DMS114 treated with DMSO at 0.1 percent for 48 hours (cell line): ENCODE data around the gene MIX23.
"Not testable (repeated sequence)": the region's sequence is repeated elsewhere in the genome, so short reads cannot be mapped to it uniquely, and the experiment has no call there.

Experiments
- DNase-seq: peaks from one replicate; lab custom pipeline; 2025; ENCODE audit not compliant: unreplicated experiment; lab: John Stamatoyannopoulos, UW

Gene MIX23

DNA sequence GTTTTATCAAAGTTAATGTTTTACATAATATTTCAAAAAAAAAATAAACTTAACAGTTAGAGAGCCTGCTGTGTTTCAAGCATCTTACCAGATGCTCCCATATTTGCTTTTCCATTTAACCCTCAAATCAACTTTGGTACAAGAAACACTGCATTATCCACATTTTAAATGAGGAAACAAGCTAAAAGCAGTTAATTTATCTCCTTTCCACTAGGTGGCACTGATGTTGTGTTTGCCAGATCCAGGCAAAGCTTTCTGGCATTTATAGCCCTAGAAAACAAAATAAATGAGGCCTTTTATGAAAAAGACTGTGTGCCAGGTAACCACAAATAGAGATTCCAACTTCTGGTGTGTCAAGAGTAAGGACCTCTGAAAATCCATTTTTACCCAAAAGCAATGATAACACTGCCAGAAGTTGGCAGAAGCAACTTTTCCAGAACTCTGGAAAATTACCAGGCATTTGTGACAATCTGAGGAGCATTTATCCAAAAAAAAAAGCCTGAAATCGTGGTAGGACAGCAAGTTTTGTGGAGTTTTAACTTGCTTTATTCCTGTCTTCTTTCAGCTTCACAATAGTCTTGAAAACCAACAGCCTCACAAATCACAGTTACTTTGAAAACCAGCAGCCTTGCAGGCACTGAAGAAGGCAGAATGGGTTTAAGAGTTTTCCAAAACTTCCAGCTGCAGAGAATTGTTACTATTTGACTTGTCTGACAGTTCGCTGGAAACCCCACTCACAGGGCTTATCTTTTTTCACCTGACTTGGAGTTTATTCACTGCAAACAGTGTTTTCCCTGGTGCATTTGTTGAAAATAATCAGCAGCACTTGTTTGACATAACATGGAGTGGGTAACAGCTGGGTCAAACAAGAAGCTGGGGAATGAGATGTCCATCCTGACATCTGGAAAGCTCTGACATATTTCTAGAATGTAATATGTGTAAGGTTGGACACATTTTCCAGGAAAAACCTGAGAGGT lies 10.1 kb upstream of the MIX23 start:
- peak; percentile 25 for DNase-seq

DNA sequence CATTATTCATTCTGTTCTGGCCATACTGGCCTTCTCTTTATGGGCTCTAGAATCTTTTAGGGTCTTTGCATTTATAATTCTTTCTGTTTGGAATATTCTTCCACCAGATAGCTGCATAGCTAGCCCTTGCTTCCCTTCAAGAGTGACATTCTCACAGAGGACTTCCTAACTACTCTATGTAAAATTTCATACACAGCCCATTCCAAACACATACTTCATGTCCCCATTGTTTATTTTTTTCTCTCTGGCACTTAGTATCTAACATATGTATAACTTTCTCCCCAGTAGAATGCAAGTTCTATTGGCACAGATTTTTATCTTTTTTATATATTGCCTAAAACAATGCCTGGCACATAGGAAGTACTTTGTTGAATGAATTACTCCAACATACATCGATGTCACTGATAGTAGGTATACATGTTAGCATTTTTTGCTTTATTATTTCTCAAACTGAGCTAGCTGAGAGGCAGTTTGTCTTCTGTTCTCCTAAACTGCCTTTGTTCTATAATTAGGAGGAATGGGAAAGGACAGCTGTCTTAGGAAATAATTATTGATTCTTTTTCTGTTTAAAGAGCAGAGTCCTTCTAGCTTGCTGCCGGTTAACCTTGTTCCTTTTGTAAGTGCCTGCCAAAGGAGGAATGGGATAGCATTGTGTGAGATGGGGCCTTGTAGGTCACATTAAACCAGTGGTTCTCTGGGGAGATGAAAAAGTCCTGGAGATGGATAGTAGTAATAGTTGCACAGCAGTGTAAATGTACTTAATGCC lies 8.8 kb upstream of the MIX23 start:
- DNase-seq: no peak

DNA sequence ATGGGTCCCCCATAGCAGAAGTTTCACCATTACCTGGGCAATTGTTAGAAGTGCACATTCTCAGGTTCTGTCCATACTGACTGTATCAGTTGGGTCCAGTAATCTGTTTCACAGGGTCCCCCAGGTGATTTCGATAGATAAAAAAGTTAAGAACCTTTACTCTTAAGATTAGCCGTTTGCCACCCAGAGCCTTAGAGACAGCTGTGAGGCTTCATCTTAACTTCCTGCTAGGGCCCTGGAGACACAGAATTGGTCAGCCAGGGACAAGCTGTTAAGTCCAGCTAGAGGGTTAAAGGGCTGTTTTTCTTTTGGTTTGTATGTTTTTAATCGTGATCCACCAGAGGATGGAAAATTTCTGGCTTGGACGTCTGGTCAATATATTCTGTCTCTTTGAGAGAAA lies 7.6 kb upstream of the MIX23 start:
- DNase-seq: no peak

DNA sequence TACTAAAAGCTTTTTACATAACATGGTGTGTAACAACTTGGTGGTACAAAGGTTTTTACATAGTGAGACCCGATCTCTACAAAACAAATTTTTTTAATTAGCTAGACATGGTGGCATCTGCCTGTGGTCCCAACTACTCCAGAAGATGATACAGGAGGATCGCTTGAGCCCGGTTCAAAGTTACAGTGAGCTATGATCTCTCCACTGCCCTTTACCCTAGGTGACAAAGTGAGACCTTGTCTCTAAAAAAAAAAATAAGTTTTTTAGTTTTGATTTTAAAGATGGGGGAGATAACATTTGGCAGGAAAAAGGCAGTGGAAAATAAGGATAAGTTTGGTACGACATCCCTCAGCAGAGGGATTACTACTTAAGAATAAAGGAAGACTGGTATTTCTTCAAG lies 6.9 kb upstream of the MIX23 start:
- DNase-seq: no peak

DNA sequence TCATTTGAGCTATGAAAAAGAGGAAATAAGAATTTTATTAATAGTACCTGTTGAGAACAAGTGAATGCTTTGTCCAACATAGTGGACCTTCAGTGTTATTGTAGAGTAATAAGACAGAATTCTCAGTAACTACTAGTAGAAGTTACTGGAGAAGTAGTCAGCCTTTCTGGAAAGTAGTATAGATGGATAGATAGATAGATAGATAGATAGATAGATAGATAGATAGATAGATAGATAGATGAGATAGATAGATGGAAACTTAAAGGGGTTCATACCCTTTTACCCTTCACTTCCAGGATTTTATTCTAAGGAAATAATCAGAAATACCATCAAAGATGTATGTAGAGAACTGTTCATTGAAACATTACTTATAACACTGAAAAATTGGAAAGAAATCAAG lies 6.2 kb upstream of the MIX23 start:
- no peak for DNase-seq

DNA sequence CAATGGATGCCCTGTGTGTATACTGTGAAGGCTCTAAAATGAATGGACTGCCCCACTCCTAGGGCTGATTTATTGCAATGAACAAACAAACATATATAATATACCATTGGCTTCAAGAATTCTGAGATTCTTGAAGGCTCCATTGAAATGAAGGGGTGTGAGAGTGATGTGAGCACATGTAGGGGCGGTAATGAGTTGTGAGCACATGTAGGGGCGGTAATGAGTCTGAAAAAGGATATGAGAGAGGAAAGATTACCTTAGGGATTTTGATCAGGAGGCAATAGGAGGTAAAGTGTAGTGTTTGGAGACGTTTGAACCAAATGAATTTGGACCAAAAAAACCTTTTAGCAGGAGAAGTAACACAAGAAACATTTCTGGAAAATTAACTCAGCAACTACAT lies 4.7 kb upstream of the MIX23 start:
- DNase-seq: no peak

DNA sequence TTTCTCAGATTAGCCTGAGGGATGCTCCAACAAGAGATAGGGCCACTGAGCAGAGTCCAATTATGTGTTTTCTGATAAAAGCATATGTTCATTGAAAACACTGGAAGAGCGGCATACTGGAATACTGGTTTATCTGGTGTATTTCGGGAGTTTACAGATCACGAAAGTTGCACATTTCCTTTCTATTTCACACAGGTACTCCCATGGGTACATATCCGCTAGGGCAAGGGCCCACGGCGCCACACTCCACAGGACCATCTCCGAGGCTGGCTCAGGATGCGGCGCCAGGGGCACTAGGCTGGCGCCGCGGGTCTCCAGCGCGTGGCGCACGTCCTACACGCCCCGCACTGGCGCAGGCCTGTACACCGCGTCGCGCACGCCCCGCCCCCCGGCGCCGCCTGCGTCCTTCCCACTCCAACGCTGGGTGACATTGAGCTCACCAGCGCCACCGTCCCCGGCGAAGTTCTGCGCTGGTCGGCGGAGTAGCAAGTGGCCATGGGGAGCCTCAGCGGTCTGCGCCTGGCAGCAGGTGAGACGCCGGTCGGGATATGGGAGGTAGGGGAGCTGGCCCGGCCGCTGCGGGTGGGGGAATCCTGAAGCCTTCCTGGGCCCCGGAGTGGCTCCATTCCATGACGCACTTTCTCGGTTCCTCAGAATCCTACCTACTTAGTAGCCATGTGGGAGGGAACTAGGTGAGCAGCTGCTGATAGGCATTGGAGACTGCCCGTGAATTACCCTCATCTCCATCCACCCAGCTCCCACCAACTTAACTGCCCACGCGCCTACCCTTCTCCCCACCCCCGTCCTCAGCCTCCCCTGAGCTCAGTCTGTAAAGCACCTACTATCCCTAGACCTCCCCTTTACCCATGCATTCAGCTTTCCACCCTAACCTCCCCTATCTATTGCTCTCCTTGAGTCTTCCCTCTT lies 1.0 kb upstream of the MIX23 start, which contains the start of gene FAM162A:
FAM162A (plus strand) TSS at position 412 of the 927 bp plus-strand sequence; CDS start at position 496, 84 bp downstream.
- peak; percentile 79 for DNase-seq

DNA sequence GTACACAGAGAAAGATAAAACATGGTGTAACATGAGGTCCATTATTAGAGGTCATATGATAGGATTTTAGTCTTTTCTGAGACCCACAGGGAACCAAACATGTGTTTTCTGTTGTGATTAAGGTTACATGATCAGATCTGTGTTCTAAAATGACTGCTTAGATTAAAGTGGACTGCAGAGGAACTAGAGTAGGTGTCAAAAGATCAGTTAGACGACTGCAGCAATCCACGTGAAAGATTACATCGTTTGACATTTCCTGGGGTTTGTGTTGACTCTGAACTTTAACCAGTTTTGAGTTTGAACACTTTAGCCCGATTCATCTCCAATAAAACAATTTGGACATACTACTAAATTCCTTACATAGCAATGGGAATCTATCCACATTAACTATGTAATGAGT lies 5.1 kb downstream of the MIX23 start:
- DNase-seq: no peak

DNA sequence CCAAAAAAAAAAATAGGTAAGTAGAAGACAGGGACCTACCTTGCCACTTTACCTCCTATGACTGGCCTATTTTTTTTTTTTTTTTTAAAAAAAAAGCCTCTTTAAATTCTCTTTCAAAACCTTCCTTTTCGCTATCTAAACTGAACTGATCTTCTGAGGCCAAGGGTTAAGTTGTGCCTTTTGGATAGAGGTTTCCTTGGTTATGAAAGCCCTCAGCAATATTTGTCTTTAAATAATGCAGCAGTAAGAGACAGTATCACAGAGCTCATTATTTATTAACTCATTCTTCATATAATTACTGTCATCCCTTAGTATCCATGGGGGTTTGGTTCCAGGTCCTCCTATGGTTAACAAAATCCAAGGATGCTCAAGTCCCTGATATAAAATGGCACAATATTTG lies 9.0 kb downstream of the MIX23 start:
- DNase-seq: no peak

DNA sequence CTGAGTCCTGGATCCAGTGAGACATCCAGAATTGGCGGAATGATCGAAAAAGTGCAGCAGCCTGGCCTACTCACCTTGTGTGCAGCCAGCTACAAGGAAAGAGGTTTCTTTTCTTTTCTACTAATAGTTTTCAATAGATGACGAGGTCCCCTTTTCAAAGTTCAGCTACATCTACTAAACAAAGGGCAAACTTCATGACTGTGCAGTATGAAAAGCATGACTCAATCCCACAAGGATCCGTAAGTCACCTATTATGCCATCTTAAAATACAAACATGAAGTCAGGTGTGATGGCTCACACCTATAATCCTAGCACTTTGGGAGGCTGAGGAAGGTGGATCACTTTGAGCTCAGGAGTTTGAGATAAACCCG lies 16.7 kb downstream of the MIX23 start:
- DNase-seq: no peak

DNA sequence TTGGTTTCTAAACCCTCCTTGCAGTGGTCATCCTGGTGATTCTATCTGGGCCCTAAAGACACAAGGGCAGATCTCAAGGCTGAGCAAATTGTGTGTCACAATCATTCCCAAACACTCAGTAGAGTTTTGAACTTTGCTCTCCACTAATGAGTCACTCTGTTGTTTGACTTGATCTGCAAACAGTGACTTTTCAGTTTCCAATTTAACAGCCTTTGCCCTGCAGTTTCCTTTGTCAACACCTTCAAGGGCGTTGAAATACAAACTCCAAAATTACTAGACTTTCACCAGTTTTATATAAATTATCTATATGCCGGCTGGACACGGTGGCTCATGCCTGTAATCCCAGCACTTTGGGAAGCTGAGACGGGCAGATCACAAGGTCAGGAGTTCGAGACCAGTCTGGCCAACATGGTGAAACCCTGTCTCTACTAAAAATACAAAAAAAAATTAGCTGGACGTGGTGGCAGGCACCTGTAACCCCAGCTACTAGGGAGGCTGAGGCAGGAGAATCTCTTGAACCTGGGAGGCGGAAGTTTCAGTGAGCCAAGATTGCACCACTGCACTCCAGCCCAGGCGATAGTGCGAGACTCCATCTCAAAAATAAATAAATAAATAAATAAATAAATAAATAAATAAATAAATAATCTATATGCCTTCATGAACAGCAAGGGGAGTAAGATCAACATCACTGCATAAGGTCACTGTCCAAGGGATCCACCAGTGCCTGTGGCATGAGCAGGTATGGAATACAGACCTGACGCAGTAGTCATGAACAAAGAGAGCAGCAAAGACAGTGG lies 17.3 kb downstream of the MIX23 start:
- DNase-seq: not testable (repeated sequence)

DNA sequence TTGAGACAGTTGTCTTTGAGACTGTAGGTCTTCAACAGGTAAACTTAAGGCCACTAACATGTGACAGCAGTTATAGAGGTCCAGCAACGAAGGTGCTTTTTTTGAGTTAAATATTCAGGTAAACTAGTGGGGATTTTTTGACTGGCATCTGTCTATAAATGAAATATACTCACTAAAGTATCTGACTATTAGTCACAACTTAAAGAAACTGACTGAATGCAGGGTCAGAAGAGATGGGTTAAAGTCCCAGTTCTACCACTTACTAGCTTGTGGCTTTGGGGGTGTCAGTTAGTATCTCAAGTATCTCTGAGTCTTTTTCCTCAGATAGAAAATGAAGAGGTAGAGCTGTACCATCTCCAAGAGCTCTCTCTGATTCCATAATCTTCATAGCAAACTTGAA lies 18.0 kb downstream of the MIX23 start:
- DNase-seq: no peak

DNA sequence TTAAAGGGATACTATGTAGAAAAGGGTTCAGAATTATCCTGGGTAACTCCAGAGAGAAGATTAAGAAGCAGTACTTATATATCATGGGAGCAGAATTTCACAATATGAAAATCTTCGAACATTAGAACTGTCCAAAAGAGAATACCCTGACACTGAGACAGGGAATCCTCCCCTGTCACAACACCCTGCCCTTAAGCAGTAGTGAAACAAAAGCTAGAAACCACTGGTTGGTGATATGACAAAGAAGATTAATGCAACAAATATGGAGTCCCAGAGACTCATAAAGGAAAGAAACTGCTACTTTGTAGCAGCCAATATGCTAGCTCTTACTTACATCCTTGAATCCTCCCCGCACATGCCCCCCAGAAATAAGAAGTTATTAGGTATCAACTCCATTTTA lies 18.5 kb downstream of the MIX23 start:
- no peak for DNase-seq

DNA sequence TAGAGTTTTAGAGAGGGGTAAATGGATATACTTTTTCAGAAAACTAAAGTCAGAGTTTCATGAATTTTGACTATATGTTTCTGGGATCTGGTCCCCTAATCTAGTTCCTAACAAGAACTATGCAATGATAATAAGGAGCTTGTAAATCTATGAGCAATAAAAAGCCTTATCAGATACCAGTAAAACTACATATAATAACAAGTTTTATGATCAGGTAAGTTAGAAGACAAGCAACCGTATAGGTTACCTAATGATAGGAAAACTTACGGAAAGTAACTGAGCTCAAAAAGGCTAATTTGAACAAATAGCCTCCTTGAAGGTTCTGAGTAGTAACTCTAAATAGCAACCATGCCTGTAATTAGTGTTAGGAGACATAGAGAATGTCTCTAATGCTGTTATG lies 21.0 kb downstream of the MIX23 start:
- no peak for DNase-seq

DNA sequence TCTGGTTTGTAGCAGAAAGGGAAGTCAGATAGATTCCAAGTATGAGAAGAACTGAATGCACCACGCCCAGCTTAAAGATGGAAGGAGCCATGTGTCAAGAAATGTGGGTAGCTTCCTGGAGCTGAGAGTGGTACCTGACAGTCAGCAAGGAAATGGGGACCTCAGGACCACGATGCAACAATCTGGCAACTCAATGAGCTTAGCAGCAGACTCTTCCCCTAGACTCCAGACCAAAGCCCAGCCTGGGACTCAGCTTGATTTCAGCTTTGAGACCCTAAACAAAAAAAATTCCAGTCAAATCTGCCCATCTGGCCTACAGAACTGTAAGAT lies 24.4 kb downstream of the MIX23 start:
- no peak for DNase-seq

DNA sequence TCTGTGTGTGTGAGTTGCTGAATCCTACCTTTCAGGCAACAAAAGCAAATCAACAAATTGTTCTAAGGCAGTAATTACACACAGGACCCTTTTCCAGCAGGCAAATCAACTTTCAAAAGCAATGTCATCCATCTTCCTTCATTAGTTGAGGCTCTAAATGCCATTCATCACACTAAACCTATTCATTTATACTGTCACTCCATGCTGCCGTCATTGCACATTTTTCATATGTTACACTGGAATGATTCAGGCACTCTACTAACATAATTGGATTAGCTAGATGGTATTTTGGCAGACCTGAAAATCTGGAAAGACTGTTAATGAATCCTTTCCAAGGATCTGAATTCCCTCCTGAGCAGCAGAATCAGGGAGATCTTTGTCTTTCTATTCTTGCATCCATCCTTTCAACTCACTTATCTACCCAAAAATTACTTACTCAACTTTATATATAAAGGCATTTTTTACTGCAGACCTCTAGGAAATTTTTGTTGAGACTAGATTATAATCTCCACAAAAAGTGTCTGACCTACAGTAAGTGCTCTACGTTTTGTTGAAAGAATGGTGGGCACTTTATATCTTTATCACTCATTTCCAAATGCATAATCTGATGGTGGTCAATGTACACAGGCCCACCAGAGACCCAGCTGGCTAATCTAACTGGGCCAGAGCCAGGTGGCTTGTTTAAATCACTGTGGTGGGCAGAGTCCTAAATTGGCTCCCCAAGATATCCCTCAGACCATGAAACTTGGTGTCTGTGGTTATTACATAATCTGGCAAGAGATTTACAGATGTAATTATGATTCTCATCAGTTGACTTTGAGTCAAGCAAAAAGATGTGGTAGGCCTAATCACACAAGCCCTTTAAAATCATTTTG lies 25.0 kb downstream of the MIX23 start:
- DNase-seq: no peak

DNA sequence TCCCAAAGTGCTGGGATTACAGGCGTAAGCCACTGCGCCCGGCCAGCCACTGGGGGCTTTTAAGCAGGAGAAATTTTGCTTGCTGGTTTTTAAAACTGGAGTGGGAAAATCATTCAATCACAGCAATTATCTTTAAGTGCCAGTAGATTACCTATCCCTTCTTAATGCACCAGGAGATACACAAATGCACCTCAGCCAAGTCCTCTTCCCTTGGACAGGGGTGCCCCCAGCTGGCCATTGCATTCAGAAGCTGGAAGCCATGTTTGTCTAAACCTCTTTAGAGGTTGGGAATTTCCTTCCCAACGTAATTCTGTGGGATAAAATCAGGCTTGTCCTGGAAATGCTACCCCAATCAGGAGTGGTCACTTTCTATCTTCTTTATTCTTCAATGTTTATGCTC lies 26.6 kb downstream of the MIX23 start:
- no peak for DNase-seq

DNA sequence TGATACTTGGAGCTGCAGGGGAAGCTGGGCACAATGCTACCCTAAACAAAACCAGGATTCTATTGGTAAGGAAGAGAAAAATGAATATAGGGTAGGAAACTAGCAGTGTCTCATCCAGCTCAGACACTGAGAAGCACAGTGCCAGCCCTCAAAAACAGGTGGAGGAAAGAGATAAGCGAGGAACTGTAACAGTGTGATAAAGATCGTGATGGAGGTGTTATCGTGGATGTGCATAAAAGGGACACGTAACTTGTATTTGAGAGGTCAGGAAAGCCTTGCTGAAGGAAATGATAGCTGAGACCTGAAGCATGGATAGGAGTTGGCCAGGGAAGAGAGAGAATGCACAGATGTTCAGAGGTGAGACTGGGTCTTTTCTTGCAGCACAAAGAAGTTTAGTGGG lies 27.4 kb downstream of the MIX23 start:
- no peak for DNase-seq

DNA sequence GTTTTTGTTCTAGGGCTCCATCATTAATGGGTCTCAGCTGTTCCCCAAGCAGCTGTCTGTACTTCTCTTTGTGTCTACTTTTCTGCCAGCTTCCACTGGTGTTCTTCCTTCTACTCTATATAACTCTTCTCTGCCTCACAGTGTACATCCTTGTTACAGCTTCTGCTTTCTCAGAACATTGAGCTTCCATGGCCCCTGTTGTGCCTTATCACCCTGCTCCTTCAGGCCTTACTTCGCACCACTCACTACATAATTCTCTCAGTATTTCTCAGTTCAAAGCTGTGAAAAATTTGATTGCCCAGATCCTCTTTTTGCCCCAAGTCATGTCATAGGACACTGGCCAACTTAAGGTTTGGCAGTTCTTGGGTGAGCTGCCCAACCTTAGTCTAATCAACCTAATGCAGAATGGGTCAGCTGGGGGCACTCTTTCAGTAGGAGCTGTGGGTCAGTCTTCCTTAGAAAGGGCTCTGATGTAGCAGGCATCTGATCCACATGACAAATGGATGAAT lies 29.1 kb downstream of the MIX23 start:
- no peak for DNase-seq
